Hepatocyte (in vitro differentiated cells): ENCODE results near the gene ASIC1. TPM values are rescaled to one million over a fixed set of nuclear protein-coding genes. Genes with fewer than 3 reads are reported as not detected.

Source experiments
- DNase-seq: peaks from one replicate; pipeline ENCODE4 v3.0.0-alpha.2; 2016; ENCODE audit warnings: low spot score
- H2AFZ ChIP-seq: fragments of 200-600 bp; sonication (generic); 2 replicates; pipeline ENCODE4 v1.6.0; 2016; ENCODE audit warnings: antibody characterized with exemption, mild to moderate bottlenecking
- H3K27ac ChIP-seq: fragments of 200-600 bp; sonication (generic); 2 replicates; pipeline ENCODE4 v1.5.1; 2016; ENCODE audit warnings: mild to moderate bottlenecking
- H3K27me3 ChIP-seq: fragments of 200-600 bp; sonication (generic); 2 replicates; pipeline ENCODE4 v1.6.1; 2016
- H3K36me3 ChIP-seq: fragments of 200-600 bp; sonication (generic); replicated peaks from 2 replicates; pipeline ENCODE4 v1.5.1; 2016; ENCODE audit warnings: low read depth; ENCODE audit not compliant: insufficient read depth
- H3K4me1 ChIP-seq: fragments of 200-600 bp; sonication (generic); 2 replicates; pipeline ENCODE4 v1.5.1; 2016; ENCODE audit warnings: mild to moderate bottlenecking, moderate library complexity; ENCODE audit not compliant: insufficient read depth
- H3K4me2 ChIP-seq: fragments of 200-600 bp; sonication (generic); 2 replicates; pipeline ENCODE4 v1.6.0; 2016
- H3K4me3 ChIP-seq: fragments of 200-600 bp; sonication (generic); 2 replicates; pipeline ENCODE4 v1.5.1; 2016; ENCODE audit warnings: mild to moderate bottlenecking
- H3K79me2 ChIP-seq: fragments of 200-600 bp; sonication (generic); 2 replicates; pipeline ENCODE4 v1.6.0; 2017; ENCODE audit warnings: mild to moderate bottlenecking
- H3K9me2 ChIP-seq: fragments of 200-600 bp; sonication (generic); replicated peaks from 2 replicates; pipeline ENCODE4 v1.6.0; 2017; ENCODE audit warnings: mild to moderate bottlenecking; ENCODE audit not compliant: insufficient read depth
- H3K9me3 ChIP-seq: fragments of 200-600 bp; sonication (generic); 2 replicates; pipeline ENCODE4 v1.5.1; 2016; ENCODE audit warnings: low read depth, mild to moderate bottlenecking
- H4K20me1 ChIP-seq: fragments of 200-600 bp; sonication (generic); 2 replicates; pipeline ENCODE4 v1.6.0; 2016; ENCODE audit warnings: mild to moderate bottlenecking; ENCODE audit not compliant: insufficient read depth, poor library complexity, severe bottlenecking
- EZH2 ChIP-seq: fragments of 200-600 bp; sonication (generic); IDR thresholded peaks from 2 replicates; pipeline ENCODE4 v1.6.1; 2016; ENCODE audit warnings: antibody characterized with exemption, mild to moderate bottlenecking, borderline replicate concordance
- EZH2phosphoT487 ChIP-seq: fragments of 200-600 bp; sonication (generic); IDR thresholded peaks from one replicate; pipeline ENCODE4 v1.6.1; 2018; ENCODE audit warnings: antibody characterized with exemption, mild to moderate bottlenecking, low read depth, moderate library complexity; ENCODE audit not compliant: unreplicated experiment, severe bottlenecking
- WGBS: methylation state at CpG from one replicate; pipeline ENCODE4 v1.1.6; 2016; ENCODE audit warnings: low lambda C conversion rate; ENCODE audit errors: missing lambda C conversion rate; 5-methylcytosine and 5-hydroxymethylcytosine counted together
- polyA plus RNA-seq: library from polyadenylated mRNA; unstranded; fragments of >200 nt; fragmentation: Nextera tagmentation; extraction: Ambion mirVana; gene quantifications from 2 replicates; pipeline ENCODE4 v1.2.1, GENCODE V29; 2016
- total RNA-seq: library from RNA; depleted of rRNA; stranded (reverse); fragments of >200 nt; gene quantifications from 2 replicates; pipeline ENCODE4 v1.2.3, GENCODE V29; 2014
- TF ChIP-seq, protein P1 (sequence below): fragments of 200-600 bp; sonication (generic); IDR thresholded peaks from 2 replicates; pipeline ENCODE4 v1.5.1; 2016; ENCODE audit warnings: antibody characterized with exemption, mild to moderate bottlenecking; ENCODE audit not compliant: poor library complexity

ASIC1 gene
- total and polyA plus RNA-seq, 2 experiments from 2014 or later, result 2.4 to 4.6 TPM

DNA sequence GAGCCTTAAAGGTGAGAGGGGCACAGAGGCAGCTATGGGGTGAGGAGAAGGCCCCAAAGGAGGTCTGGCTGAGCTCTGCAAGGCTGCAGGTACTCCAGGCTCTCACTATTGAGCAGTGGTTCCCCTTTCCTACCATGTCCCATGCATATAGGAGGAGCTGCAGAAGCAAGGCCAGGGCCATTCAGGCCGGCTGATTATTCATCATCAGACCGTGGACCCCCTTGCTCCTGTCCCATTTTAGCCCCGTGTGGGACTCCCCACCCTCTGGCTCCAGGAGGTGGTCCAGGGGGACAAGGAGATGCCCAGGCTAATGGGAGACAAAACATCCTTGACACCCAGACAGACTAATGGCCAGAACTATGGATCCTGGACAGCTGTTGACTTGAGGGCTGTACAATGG is 49.5 kb downstream of the ASIC1 start:
- Histone ChIP-seq H3K9me2 (no peaks in the 10 kb centered on the region), H3K27me3 (no peaks in the 10 kb centered on the region), H2AFZ (no peak overlapping the region), H4K20me1 (no peaks in the 10 kb centered on the region), H3K4me2 (no peak overlapping the region), H3K4me1 (peaks cover 43% of the 10 kb centered on the region), H3K9me3 (no peaks in the 10 kb centered on the region), H3K27ac (no peak overlapping the region), H3K36me3 (no peaks in the 10 kb centered on the region), H3K4me3 (no peak overlapping the region), H3K79me2 (peaks cover 2% of the 10 kb centered on the region)
- TF ChIP-seq EZH2 (no peak), EZH2phosphoT487 (no peak)
- TF ChIP-seq, protein P1, sequence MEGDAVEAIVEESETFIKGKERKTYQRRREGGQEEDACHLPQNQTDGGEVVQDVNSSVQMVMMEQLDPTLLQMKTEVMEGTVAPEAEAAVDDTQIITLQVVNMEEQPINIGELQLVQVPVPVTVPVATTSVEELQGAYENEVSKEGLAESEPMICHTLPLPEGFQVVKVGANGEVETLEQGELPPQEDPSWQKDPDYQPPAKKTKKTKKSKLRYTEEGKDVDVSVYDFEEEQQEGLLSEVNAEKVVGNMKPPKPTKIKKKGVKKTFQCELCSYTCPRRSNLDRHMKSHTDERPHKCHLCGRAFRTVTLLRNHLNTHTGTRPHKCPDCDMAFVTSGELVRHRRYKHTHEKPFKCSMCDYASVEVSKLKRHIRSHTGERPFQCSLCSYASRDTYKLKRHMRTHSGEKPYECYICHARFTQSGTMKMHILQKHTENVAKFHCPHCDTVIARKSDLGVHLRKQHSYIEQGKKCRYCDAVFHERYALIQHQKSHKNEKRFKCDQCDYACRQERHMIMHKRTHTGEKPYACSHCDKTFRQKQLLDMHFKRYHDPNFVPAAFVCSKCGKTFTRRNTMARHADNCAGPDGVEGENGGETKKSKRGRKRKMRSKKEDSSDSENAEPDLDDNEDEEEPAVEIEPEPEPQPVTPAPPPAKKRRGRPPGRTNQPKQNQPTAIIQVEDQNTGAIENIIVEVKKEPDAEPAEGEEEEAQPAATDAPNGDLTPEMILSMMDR, result no peak
- no peak for DNase-seq
- 81% methylated on average over 3 of the region's 3 CpGs for WGBS

DNA sequence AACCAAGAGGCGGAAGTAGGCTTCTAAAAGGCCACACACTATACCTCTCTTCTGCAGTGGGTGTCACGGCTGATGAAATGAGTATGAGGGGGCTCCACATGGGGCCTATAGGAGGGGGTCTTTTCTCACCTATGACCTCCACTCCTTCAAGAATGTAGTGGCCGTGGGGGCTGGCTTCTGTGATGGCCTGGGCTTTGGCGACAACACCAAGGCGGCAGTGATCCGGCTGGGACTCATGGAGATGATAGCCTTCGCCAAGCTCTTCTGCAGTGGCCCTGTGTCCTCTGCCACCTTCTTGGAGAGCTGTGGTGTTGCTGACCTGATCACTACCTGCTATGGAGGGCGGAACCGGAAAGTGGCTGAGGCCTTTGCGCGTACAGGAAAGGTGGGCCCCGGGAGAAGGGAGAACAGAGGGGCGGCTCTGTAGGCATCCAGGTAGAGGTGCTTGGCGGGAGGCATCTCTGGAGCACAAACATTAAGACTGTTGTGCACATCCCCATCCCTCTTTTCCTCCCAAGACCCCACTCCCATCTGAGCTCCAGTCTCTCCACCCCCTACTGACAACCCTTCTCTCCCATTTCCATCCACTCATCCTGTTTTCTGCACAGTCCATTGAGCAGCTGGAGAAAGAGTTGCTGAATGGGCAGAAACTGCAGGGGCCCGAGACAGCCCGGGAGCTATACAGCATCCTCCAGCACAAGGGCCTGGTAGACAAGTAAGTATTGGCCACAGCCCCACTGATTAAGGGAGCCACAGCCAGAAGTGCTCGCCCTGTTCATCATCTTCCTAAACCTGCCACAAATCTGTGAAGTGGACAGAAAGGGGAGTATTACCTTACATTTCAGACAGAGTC is 50.2 kb downstream of the ASIC1 start:
- H3K27me3 ChIP-seq, result no peaks in the 10 kb centered on the region
- WGBS, result 94% methylated on average over 17 of the region's 17 CpGs
- no peak for DNase-seq
- no peaks in the 10 kb centered on the region for H3K9me3 ChIP-seq
- no peaks in the 10 kb centered on the region for H3K9me2 ChIP-seq
- TF ChIP-seq EZH2phosphoT487, result no peak
- peaks cover 3% of the 10 kb centered on the region for H3K79me2 ChIP-seq
- no peak overlapping the region for H3K4me3 ChIP-seq
- H4K20me1 ChIP-seq, result no peaks in the 10 kb centered on the region
- H3K36me3 ChIP-seq, result no peaks in the 10 kb centered on the region
- peaks cover 39% of the 10 kb centered on the region for H3K4me1 ChIP-seq
- H3K27ac ChIP-seq, result no peak overlapping the region
- H3K4me2 ChIP-seq, result no peak overlapping the region
- H2AFZ ChIP-seq, result no peak overlapping the region

DNA sequence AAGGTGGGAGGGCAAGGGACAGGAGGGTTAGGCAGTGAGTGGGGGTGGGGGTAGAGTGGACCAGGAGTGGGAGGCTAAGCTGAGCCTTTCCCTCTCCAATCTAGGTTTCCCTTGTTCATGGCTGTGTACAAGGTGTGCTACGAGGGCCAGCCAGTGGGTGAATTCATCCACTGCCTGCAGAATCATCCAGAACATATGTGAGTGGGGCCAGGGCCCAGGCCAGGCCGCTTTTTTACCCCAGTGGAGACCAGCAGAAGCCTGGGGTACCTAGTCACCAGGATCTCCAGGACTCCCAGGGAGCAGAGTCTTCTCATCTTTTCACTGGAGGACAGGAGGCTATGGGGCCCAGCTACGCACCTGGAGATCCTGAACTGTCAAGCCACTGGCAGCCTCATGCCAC is 51.9 kb downstream of the ASIC1 start:
- Histone ChIP-seq H3K79me2 (peaks cover 18% of the 10 kb centered on the region), H3K9me2 (no peaks in the 10 kb centered on the region), H3K4me2 (no peak overlapping the region), H3K9me3 (no peaks in the 10 kb centered on the region), H3K27ac (peak overlapping the region; percentile 94), H3K36me3 (no peaks in the 10 kb centered on the region), H4K20me1 (peaks cover 5% of the 10 kb centered on the region), H3K27me3 (no peaks in the 10 kb centered on the region), H3K4me3 (no peak overlapping the region), H3K4me1 (peaks cover 28% of the 10 kb centered on the region), H2AFZ (no peak overlapping the region)
- WGBS, result 96% methylated on average over 2 of the region's 3 CpGs
- DNase-seq, result no peak
- no peak for TF ChIP-seq EZH2
- TF ChIP-seq, protein P1, result no peak

DNA sequence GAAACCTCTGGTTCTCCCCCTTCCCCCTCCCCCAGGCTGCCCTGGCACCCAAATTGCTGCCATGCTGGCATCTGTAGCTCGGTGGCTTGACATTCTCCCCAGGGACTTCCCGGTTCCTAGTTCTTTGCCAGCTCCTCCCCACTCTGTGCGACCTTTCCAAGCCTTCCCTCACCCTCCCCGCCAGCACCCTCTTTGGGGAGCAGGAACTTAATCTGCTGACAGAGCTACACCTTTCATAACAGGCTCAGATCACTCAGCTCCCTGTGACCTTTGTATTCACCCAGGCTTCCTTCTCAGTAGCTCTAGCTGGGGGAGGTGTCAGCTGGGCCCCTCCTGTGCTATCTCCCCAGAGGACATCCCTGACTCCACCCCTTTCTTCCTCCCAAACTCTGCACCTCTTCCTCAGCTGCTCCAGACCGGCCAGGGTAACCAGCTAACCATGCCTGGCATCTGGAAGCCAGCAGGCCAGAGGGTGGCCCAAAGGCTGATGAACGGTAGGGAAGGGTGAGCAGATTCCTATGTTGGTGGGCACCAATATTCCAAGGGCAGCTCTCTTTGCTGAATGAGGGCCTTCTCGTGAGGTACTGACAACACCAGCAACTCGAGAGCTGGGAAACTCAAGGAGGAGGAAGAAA is 52.8 kb downstream of the ASIC1 start:
- Histone ChIP-seq H2AFZ (peak overlapping the region; percentile 14), H3K27me3 (no peaks in the 10 kb centered on the region), H4K20me1 (peaks cover 5% of the 10 kb centered on the region), H3K9me2 (no peaks in the 10 kb centered on the region), H3K9me3 (no peaks in the 10 kb centered on the region), H3K4me2 (peak overlapping the region; percentile 64), H3K4me3 (no peak overlapping the region), H3K79me2 (peaks cover 26% of the 10 kb centered on the region), H3K27ac (peak overlapping the region; percentile 94), H3K36me3 (no peaks in the 10 kb centered on the region), H3K4me1 (peaks cover 24% of the 10 kb centered on the region)
- TF ChIP-seq, protein P1, result no peak
- TF ChIP-seq EZH2phosphoT487, result no peak
- TF ChIP-seq EZH2, result no peak
- WGBS, result 49% methylated on average over 8 of the region's 8 CpGs
- DNase-seq, result peak; percentile 76
